ENCODE measurements around the gene TRA2B.

The TRA2B gene

DNA sequence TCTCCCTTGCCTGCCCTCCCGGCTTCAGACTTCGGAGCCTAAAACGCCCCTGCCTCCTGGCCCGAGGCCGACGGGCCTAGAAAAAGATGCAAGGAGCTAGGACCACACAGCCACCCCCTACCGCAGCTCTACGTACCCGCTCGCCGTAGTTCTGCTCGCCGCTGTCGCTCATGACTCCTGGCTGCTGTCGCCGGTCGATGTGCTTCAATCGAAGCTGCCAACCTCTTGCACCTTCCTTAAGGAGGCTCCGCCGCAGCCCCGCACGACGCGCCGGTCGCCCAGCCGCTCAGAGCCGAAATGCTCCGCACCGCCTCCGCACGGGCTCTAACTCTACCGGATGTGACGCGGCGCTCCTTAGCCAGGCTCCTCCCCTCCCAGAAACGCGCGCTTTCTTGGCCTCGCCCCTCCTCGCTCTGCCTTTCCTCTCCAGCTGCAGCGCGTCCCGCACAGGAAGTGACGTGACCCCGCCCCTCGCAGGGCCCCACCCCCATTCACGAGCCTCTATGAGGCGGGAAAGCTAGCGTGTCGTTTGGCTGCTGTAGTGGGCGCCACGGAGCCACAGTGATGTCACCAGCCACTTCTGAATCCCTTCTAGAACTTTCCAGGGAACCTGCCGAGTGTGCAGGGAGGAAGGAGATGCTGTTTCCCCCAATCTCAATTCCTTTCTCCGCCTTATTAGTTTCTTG, at the start of gene TRA2B:
Gene TRA2B, minus strand, starts transcription at position 326 of the 686 bp plus-strand sequence. Its CDS starts 154 bp downstream, at position 172.
- DNase-seq = peak; percentile 99

GRCh38 chr3:185986198-185986777, 48.5 kb upstream of the TRA2B start:
- peak; percentile 17 for DNase-seq

DNA sequence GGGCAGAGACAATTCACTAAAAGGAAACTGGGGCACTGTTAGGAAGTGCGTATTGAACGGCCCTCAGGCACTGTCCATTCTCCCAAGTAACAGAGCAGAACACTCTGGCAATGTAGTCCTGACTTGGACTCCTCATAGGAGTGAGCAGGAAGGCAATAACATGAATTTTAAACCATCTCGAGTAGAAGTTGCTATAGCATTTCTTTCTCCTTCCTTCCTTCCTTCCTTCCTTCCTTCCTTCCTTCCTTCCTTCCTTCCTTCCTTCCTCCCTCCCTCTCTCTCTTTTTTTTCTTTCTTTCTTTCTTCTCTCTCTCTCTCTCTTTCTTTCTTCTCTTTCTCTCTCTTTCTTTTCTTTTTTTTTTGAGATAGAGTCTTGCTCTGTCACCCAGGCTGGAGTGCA, 46.4 kb upstream of the TRA2B start:
- DNase-seq = no peak

GRCh38 chr3:185983495-185984141, 45.8 kb upstream of the TRA2B start:
- peak; percentile 65 for DNase-seq

- DNase-seq = no peak
Observed at GRCh38 chr3:185982632-185983031, 44.8 kb upstream of the TRA2B start.

DNA sequence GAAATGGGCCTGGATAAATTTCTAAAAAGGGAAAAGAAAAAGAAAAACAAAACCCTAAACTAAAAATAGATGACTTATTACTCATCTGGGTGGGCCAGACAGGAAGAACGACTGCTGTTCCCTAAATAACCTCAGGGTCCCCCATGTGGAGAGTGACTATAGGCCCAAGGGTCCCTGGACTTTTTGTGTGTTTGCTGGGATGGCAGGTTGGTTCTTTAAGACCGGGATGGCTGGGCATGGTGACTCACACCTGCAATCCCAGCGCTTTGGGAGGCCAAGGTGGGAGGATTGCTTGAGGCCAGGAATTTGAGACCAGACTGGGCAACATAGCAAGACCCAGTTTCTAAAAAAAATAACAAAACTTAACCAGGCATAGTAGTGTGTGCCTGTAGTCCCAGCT, 43.8 kb upstream of the TRA2B start:
- DNase-seq = no peak

GRCh38 chr3:185979721-185980121, 41.9 kb upstream of the TRA2B start:
- no peak for DNase-seq

DNA sequence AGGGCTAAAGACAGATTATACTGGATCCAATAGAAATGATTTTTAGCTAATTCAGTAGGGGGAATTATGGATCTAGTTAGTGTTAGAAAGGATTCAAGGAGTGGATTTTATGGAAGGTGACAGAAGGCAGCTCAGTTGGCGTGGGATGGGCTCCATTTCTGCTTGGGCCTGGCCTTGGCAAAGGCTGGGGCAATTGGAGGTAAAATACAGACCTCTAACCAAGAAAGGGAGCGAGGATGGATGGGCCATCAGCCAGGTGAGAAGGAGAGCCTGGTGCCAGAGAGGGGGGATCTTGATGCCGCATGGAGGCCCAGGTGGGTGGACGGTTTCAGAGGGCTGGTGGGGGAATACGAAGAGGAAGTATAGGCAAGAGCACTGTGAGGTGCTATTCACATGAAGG, 40.7 kb upstream of the TRA2B start:
- no peak for DNase-seq

DNA sequence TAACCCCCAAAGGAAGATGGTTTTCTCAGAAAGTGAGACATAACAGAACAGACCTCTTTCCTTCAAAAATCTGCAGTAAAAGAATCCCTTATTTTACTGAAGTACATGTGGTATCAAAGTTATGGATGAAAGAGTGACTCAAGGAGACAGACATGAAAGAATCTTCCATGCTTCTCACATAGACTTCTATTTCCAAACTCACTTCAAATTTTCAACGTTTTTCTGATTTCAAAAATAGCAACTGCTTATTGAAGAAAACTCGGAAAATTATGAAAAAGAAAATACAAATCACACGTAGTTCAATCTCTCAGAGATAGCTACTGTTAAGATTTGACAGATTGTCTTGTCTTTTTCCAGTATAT, 39.8 kb upstream of the TRA2B start:
- DNase-seq = no peak

GRCh38 chr3:185976977-185977678, 39.3 kb upstream of the TRA2B start:
- DNase-seq = peak; percentile 76

DNA sequence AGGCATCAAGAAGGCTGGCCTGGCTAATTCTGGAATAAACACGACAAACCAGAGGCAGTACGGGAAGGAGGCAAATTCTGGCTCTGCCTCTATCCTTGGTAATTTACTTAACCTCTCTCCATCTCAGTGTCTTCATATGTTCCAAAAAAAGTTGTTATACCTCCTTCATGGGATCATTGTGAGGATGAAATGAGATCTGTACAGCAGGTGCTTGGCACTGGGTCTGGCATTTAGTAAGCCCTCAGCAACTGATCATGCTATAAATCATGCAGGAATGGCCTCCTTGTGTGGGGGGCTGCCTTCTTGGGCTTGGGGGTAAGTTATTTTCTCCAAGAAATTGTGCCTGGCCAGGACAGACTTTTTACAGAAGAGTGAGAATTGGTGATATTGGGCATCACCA, 38.3 kb upstream of the TRA2B start:
- DNase-seq = no peak

GRCh38 chr3:185971579-185971978, 33.8 kb upstream of the TRA2B start:
- no peak for DNase-seq

- DNase-seq = no peak
Observed at GRCh38 chr3:185968168-185968567, 30.4 kb upstream of the TRA2B start.

DNA sequence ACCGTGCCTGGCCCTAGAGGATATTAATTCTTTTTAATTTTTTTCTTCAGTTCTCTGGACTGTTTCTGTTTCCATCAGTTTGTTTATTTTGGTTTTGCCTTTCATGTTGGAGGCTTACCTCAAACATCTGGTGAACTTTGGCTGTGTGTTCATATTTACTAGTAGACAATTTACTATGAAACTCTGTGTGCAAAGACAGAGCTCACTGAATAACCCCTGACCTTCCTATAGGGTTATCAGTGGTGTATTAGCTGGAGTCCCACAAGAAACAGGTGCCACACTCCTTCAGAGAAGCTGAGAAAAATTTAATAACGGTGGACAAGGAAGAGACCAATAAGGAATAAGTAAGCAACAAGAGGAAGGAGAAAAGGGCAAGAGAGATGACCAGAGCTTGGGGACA, 28.8 kb upstream of the TRA2B start:
- no peak for DNase-seq

- DNase-seq = no peak
Observed at GRCh38 chr3:185965496-185965895, 27.7 kb upstream of the TRA2B start.

GRCh38 chr3:185961675-185962232, 23.9 kb upstream of the TRA2B start:
- DNase-seq = no peak

GRCh38 chr3:185960522-185961288, 22.9 kb upstream of the TRA2B start:
- no peak for DNase-seq

DNA sequence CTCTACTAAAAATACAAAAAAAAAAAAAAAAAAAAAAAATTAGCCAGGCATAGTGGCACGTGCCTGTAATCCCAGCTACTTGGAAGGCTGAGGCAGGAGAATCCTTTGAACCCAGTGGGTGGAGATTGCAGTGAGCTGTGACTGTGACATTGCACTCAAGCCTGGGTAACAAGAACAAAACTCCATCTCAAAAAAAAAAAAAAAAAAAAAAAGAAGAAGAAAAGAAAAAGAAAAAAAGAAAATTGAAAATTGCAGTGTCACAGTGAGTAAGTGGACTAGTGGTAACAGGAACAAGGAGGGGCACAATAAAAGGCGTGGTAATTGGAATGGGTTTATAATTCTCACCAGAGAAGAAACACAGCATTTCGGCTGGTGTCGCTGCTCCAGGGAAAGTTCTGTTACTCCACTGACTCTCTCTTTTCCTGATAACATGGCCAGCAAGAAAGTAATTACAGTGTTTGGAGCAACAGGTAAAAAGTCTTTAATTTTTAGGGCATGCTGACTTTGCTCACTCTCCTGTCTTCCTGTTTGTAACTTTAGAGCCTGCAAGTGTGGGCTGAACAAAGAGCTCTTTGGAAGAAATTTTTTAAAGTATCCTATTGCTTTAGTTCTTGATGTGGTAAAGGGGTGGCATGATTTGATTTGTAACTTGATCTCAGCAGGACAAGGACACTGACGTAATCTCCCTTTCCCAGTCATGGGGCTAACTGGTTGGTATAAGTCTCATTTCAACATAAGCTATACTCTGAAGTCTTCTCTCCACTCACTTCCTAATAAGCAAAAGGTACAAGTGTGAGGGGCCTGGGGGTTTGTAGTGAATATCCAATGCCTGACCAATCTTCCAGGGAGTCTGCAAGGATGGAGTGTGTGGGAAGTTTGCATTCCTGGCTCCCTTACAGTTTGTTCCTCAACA, 22.1 kb upstream of the TRA2B start:
- DNase-seq = no peak

- no peak for DNase-seq
Observed at GRCh38 chr3:185958626-185959025, 20.8 kb upstream of the TRA2B start.

DNA sequence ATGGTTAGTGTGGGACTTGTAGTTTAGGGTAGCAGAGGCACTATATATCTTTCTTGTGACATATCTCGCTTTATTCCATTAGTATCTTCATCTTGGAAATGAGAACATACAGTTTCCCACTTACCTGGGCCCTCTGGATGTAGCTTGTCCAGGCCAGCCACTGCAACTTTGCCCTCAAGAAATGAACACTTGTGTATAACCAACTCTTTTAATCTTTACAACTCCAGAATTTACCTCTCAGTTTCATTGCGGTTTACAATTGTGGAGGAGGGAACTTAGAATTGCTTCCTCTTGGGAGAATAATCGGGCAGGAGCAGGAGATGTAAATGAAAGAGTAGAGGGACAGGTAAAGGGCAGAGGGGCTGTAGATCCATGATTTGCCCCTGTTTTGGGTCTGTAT, 18.4 kb upstream of the TRA2B start:
- no peak for DNase-seq

DNA sequence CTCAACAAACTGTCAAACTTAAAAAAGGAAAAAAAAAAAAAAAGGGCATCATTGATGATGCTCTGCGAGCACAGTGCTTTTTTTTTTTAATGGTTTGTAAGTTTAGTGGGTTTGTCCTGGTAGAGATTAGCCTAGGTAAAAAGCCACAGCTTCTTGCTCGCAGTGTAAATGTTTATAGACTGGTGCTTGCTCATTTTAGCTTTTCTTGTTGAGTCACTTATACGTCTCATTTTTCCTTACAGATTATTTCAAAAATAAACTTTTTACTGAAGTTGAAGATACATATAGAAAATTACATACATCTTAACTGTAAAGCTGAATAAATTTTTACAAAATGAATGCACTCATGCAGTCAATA, 16.5 kb upstream of the TRA2B start:
- no peak for DNase-seq

DNA sequence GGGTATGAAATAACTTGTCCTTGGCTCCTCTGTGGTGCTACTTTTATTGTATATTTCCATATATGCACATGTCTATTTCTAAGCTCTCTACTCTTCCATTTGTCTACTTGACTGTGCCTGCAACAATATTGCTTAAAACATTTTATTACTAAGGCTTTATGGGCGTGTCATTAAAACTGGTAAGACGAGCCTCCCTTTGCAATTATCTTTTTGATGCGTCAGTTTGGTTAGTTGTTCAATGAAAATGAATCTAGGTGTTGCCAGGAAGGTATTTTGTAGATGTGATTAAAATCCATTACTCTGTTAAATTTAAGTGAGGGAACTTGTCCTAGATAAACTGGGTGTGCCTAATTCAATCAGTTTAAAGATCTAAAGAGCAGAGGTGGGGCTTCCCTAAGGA, 12.9 kb upstream of the TRA2B start:
- no peak for DNase-seq

Data from CD4-positive, alpha-beta T cell treated with Interleukin-12 subunit alpha and Interleukin-12 subunit beta, for 1 hour (primary cell).